SU-DHL-6 (cell line): ENCODE results near the gene HCRTR1.

Experiments
- H2AFZ ChIP-seq: fragments of 200-600 bp; sonication (generic); 2 replicates; pipeline ENCODE4 v1.6.1; 2014; ENCODE audit warnings: low read depth, mild to moderate bottlenecking, moderate library complexity, mixed read lengths, antibody characterized with exemption, low read length; ENCODE audit not compliant: severe bottlenecking
- H3F3A ChIP-seq: fragments of 200-600 bp; shearing (Covaris generic); 2 replicates; pipeline ENCODE4 v1.6.0; 2016; ENCODE audit warnings: antibody characterized with exemption, mild to moderate bottlenecking; ENCODE audit not compliant: insufficient read depth
- H3K27ac ChIP-seq: fragments of 200-600 bp; sonication (generic); 2 replicates; pipeline ENCODE4 v1.5.1; 2016; ENCODE audit warnings: low read depth, mild to moderate bottlenecking, low read length, moderate library complexity, mixed read lengths
- H3K27me3 ChIP-seq: fragments of 200-600 bp; sonication (generic), shearing (Covaris generic); 2 replicates; pipeline ENCODE4 v1.6.0; 2014; ENCODE audit warnings: mild to moderate bottlenecking, low read length
- H3K36me3 ChIP-seq: fragments of 200-600 bp; sonication (generic); 2 replicates; pipeline ENCODE4 v1.6.1; 2014; ENCODE audit warnings: mild to moderate bottlenecking, low read length, mixed read lengths
- H3K4me2 ChIP-seq: fragments of 300-600, 200-600 bp; shearing (Covaris generic), sonication (generic); 2 replicates; pipeline ENCODE4 v1.6.0; 2014; ENCODE audit warnings: low read length, low read depth, mild to moderate bottlenecking; ENCODE audit not compliant: poor library complexity, severe bottlenecking
- H3K4me3 ChIP-seq: fragments of 200-600 bp; sonication (generic); 2 replicates; pipeline ENCODE4 v1.5.1; 2014; ENCODE audit warnings: antibody characterized with exemption, low read length, mild to moderate bottlenecking, mixed read lengths; ENCODE audit not compliant: insufficient read depth, poor library complexity, severe bottlenecking
- H3K79me2 ChIP-seq: fragments of 200-600 bp; sonication (generic); 2 replicates; pipeline ENCODE4 v1.6.1; 2014; ENCODE audit warnings: mild to moderate bottlenecking, low read length, moderate library complexity; ENCODE audit not compliant: insufficient read depth
- H3K9ac ChIP-seq: fragments of 200-600 bp; sonication (generic); 2 replicates; pipeline ENCODE4 v1.7.0; 2014; ENCODE audit warnings: mild to moderate bottlenecking, low read length
- H3K9me2 ChIP-seq: fragments of 200-600 bp; sonication (generic); replicated peaks from 2 replicates; pipeline ENCODE4 v1.6.1; 2014; ENCODE audit warnings: low read length; ENCODE audit not compliant: insufficient read depth
- H3K9me3 ChIP-seq: fragments of 200-600 bp; sonication (generic); 2 replicates; pipeline ENCODE4 v1.6.1; 2014; ENCODE audit warnings: low read length, mixed read lengths; ENCODE audit not compliant: insufficient read depth
- H4K20me1 ChIP-seq: fragments of 200-600 bp; sonication (generic); 2 replicates; pipeline ENCODE4 v1.6.1; 2014; ENCODE audit warnings: low read depth, mild to moderate bottlenecking, antibody characterized with exemption, low read length, moderate library complexity, mixed read lengths
- CTCF ChIP-seq: fragments of 200-600 bp; sonication (generic); IDR thresholded peaks from one replicate; pipeline ENCODE4 v1.5.1; 2017; ENCODE audit warnings: antibody characterized with exemption, mild to moderate bottlenecking, low read length, moderate library complexity; ENCODE audit not compliant: insufficient read depth, poor library complexity, severe bottlenecking
- EZH2phosphoT487 ChIP-seq: fragments of 200-600 bp; sonication (generic), shearing (Covaris generic); conservative IDR thresholded peaks from 2 replicates; pipeline ENCODE4 v1.6.1; 2018; ENCODE audit warnings: mild to moderate bottlenecking, antibody characterized with exemption, low read length, moderate library complexity, mixed read lengths

The HCRTR1 gene

GRCh38 chr1:31646259-31646960, 28.9 kb downstream of the HCRTR1 start:
- no peaks in the 10 kb centered on the region for H3K9me3 ChIP-seq
- H3K9ac ChIP-seq, result no peak overlapping the region
- H4K20me1 ChIP-seq, result no peaks in the 10 kb centered on the region
- no peaks in the 10 kb centered on the region for H3K27me3 ChIP-seq
- no peak overlapping the region for H2AFZ ChIP-seq
- H3F3A ChIP-seq, result peaks cover 6% of the 10 kb centered on the region; the same call in 1 of the 2 replicates
- no peak overlapping the region for H3K4me2 ChIP-seq
- no peaks in the 10 kb centered on the region for H3K36me3 ChIP-seq
- H3K27ac ChIP-seq, result no peak overlapping the region
- no peak overlapping the region for H3K4me3 ChIP-seq
- H3K79me2 ChIP-seq, result peaks cover 27% of the 10 kb centered on the region
- H3K9me2 ChIP-seq, result no peaks in the 10 kb centered on the region
- TF ChIP-seq EZH2phosphoT487, result no peak
- TF ChIP-seq CTCF, result no peak

GRCh38 chr1:31647106-31647505, 29.6 kb downstream of the HCRTR1 start:
- H3K27ac ChIP-seq, result no peak overlapping the region
- no peaks in the 10 kb centered on the region for H4K20me1 ChIP-seq
- no peaks in the 10 kb centered on the region for H3K9me3 ChIP-seq
- no peaks in the 10 kb centered on the region for H3K36me3 ChIP-seq
- peaks cover 6% of the 10 kb centered on the region; the same call in 1 of the 2 replicates for H3F3A ChIP-seq
- no peaks in the 10 kb centered on the region for H3K9me2 ChIP-seq
- no peak overlapping the region for H3K4me2 ChIP-seq
- no peaks in the 10 kb centered on the region for H3K27me3 ChIP-seq
- H3K79me2 ChIP-seq, result peaks cover 23% of the 10 kb centered on the region
- no peak for TF ChIP-seq EZH2phosphoT487
- TF ChIP-seq CTCF, result no peak
- no peak overlapping the region for H3K9ac ChIP-seq
- H2AFZ ChIP-seq, result no peak overlapping the region
- no peak overlapping the region for H3K4me3 ChIP-seq

GRCh38 chr1:31648190-31648589, 30.7 kb downstream of the HCRTR1 start:
- H3F3A ChIP-seq, result peaks cover 6% of the 10 kb centered on the region; the same call in 1 of the 2 replicates
- H3K27me3 ChIP-seq, result no peaks in the 10 kb centered on the region; the same call in 1 of the 2 replicates
- H3K27ac ChIP-seq, result no peak overlapping the region
- H3K79me2 ChIP-seq, result peaks cover 13% of the 10 kb centered on the region
- H3K9me2 ChIP-seq, result no peaks in the 10 kb centered on the region
- no peaks in the 10 kb centered on the region for H3K9me3 ChIP-seq
- no peaks in the 10 kb centered on the region for H4K20me1 ChIP-seq
- no peak overlapping the region for H3K9ac ChIP-seq
- no peak overlapping the region for H3K4me3 ChIP-seq
- no peaks in the 10 kb centered on the region for H3K36me3 ChIP-seq
- no peak overlapping the region for H2AFZ ChIP-seq
- H3K4me2 ChIP-seq, result no peak overlapping the region
- TF ChIP-seq CTCF, result no peak
- no peak for TF ChIP-seq EZH2phosphoT487
